GM18511 (cell line): ENCODE data around the gene SPTBN5.

Experiments used
- ATAC-seq: cut with Tn5 transposase; IDR thresholded peaks from one replicate; pipeline ENCODE4 v1.9.1; 2021; ENCODE audit warnings: mild to moderate bottlenecking, moderate library complexity; ENCODE audit not compliant: unreplicated experiment

SPTBN5 gene

GRCh38 chr15:41885321-41885720 is 8.5 kb downstream of the SPTBN5 start:
- ATAC-seq = no peak

GRCh38 chr15:41884458-41884857 is 9.4 kb downstream of the SPTBN5 start:
- ATAC-seq = no peak

- no peak for ATAC-seq
Measured at GRCh38 chr15:41883484-41883825, 10.4 kb downstream of the SPTBN5 start.

GRCh38 chr15:41882689-41883483 is 11.0 kb downstream of the SPTBN5 start:
- ATAC-seq = no peak

GRCh38 chr15:41881920-41882688 is 11.7 kb downstream of the SPTBN5 start:
- ATAC-seq = no peak

- no peak for ATAC-seq
Measured at GRCh38 chr15:41881550-41881919, 12.3 kb downstream of the SPTBN5 start.

- no peak for ATAC-seq
Measured at GRCh38 chr15:41881086-41881485, 12.8 kb downstream of the SPTBN5 start.

GRCh38 chr15:41880156-41880877 is 13.5 kb downstream of the SPTBN5 start:
- no peak for ATAC-seq

GRCh38 chr15:41879321-41879845 is 14.5 kb downstream of the SPTBN5 start:
- no peak for ATAC-seq

GRCh38 chr15:41878355-41878699 is 15.5 kb downstream of the SPTBN5 start:
- no peak for ATAC-seq

- no peak for ATAC-seq
Measured at GRCh38 chr15:41877631-41878354, 16.1 kb downstream of the SPTBN5 start.

GRCh38 chr15:41876689-41877088 is 17.2 kb downstream of the SPTBN5 start:
- ATAC-seq = no peak

GRCh38 chr15:41876007-41876406 is 17.8 kb downstream of the SPTBN5 start:
- no peak for ATAC-seq

- ATAC-seq = no peak
Measured at GRCh38 chr15:41874736-41875135, 19.1 kb downstream of the SPTBN5 start.

GRCh38 chr15:41873711-41874110 is 20.1 kb downstream of the SPTBN5 start:
- ATAC-seq = no peak

- ATAC-seq = no peak
Measured at GRCh38 chr15:41872166-41872747, 21.6 kb downstream of the SPTBN5 start.

GRCh38 chr15:41871175-41871905 is 22.5 kb downstream of the SPTBN5 start:
- ATAC-seq = no peak

GRCh38 chr15:41870689-41871081 is 23.2 kb downstream of the SPTBN5 start:
- no peak for ATAC-seq

- no peak for ATAC-seq
Measured at GRCh38 chr15:41869770-41870688, 23.8 kb downstream of the SPTBN5 start.
